Left cardiac atrium (tissue), 4 donors: Measurements from ENCODE around the gene USP34. TPM values are rescaled to one million over a fixed set of nuclear protein-coding genes. Genes with fewer than 3 reads are reported as not detected.

Experiments
- ATAC-seq, 2 donors: fragments of 200-7000 bp; cut with Tn5 transposase; one replicate each; pipeline ENCODE4 v1.9.1; 2020; ENCODE audit warnings: mild to moderate bottlenecking in 2 of 2, moderate library complexity in 2 of 2
- DNase-seq: peaks from one replicate; pipeline ENCODE4 v3.0.0-alpha.2; 2020
- intact Hi-C, 2 donors: fragments of 100-400 bp; cut with DNase I; formaldehyde crosslinking; loops; one replicate each; pipeline versions ENCODE4 v1.14.1 to v1.15.1; 2022 to 2023
- total RNA-seq, 2 donors: library from RNA; stranded (reverse); fragmentation: NEBNext Ultra II Directional; extraction: Animal tissue kit (Norgen Biotek cat#: 25700); gene quantifications; one replicate each; pipeline ENCODE4 v1.2.1, GENCODE V29; 2021
- donor health status: DM: no; HTN: yes; CAD: no.
- donor health status: DM: no; HTN: yes; CAD: no; lungs with severe emphysema.
- donor health status: DM: yes; HTN: yes; CAD: no.
- donor health status: Dilated cardiomyopathy.

Gene USP34
- total RNA-seq, 2 donors from 2014 or later = 44.1 to 60.4 TPM

DNA sequence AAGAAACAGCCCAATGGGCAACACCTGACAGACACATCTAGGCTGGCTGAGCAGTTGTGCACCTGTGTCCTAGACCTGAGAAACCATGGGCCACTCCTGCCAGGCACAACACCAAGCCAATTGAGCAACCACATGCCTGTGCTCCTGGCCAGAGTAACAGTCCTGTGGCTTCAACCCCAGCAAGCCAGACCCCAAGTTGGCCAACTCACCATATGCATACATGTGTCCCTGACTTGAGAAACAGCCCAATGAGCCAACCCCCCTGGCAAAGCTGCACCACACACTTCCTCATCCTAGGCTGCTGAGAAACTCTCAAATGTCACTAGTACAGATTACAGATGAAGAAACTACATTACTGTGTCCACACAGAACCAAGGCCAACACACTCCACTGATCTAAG, 36.6 kb downstream of the USP34 start:
- no peak for DNase-seq
- intact Hi-C loops = no loop called here
- ATAC-seq = peak in 1 of 2 donors; percentile 35

DNA sequence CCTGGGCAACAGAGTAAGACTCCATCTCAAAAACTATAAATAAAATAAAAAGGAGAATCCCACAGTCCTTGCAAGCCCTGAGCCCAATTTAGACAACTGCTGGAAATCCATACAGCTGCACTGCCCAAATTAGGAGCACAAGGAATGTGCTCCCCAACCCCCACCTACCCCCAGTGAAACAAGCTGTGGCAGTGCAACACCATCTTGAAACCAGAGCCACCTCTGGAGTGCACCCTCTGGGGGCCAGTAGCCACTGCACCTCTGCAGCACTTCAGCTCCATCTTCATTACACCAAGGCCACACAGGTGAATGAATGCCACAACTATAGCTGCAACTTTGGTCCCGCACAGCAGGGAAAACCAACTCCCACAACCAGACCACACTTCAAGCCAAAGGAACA, 37.3 kb downstream of the USP34 start:
- intact Hi-C loops = no loop called here
- ATAC-seq (peak; percentile 13 to 31), DNase-seq (no peak)

- ATAC-seq (no peak), DNase-seq (no peak)
- intact Hi-C loops = no loop called here
These were observed 37.9 kb downstream of the USP34 start for GRCh38 chr2:61432990-61433389.

DNA sequence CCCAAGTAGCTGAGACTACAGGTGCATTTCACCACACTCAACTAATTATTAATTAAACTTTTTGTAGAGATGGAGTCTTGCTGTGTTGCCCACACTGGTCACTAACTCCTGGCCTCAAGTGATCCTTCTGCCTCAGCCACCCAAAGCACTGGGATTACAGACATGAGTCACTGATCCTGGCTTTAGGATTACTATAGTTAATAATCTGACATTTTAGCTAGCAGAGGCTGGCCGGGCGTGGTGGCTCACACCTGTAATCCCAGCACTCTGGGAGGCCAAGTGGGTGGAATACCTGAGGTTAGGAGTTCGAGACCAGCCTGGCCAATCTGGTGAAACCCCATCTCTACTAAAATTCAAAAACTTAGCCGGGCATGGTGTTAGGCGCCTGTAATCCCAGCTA, 39.5 kb downstream of the USP34 start:
- intact Hi-C loops = no loop called here
- no peak for ATAC-seq
- no peak for DNase-seq

DNA sequence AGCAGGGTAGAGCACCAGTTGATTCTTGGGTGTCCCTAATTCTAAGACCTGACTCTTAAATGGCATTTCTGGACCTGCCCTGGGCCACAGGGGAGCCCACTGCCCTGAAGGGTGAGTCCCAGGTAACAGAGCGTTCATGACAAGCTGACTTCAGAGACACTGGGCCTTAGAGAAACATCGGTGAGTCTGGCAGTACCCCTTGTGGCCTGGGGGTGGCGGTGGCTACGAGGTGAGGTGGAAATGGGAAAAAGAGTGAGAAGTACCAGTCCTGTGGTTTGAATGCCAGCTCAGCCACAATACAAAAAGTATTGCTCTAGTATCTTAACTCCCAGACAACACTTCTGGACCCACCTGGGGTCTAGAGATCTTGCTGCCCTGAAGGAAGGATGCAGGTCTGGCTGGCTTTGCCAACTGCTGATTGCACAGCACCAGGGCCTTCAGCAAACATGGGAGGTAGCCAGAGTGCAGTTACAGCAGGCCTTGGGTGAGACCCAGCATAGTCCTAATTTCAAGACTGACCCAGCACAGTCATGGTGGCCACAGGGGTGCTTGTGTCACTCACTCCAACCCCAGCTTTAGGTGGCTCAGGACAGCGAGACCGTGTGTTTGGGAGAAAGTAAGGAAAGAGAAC, 44.5 kb downstream of the USP34 start:
- DNase-seq (peak; percentile 29), ATAC-seq (peak; percentile 48 to 71)
- intact Hi-C loops = no loop called here

DNA sequence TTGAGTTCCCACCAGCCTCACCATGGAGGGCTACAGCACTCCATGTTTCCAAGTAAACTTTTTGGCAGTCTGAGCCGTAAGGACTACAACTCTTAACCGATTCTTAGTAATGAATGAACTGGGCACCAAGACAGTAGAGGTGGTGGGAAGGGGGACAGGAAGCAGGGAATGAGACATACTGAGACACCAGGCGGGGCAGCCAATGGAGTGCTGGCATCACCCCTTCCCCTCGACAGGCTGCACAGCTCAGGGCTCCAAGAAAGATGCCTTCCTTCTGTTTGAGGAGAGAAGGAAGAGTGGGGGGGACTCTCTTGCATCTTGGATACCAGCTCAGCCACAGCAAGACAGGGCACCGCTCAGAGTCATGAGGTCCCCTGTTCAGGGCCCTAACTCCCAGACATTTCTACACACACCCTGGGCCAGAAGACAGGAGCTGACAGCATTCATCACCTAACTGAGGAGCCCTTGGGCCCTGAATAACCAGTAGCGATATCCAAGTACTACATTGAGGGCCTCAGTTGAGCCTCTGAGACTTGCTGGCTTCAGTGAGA, 45.2 kb downstream of the USP34 start:
- DNase-seq (no peak), ATAC-seq (peak in 1 of 2 donors; percentile 10)
- intact Hi-C loops = no loop called here

- intact Hi-C loops = no loop called here
- ATAC-seq = no peak
- no peak for DNase-seq
These were observed 47.2 kb downstream of the USP34 start for GRCh38 chr2:61423714-61424113.

DNA sequence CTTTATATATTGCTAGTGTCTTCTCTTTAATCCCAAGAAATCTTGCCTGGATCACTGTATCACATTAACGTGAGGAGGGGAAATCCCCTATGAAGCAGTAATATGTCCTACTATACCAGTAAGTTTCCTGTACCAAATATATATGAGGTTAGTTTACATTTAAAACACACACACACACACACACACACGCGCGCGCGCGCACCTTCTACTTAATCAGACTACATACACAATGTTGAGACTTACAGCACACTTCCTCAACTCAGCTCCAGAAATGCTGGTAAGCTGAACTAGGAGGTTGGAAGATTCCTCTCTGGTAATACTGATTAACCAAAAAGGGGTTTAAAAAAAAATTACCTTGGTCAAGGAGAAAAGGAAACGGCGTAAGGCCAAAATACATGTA, 49.3 kb downstream of the USP34 start:
- intact Hi-C loops = no loop called here
- ATAC-seq (no peak), DNase-seq (no peak)

GRCh38 chr2:61420991-61421544, 49.8 kb downstream of the USP34 start:
- DNase-seq (no peak), ATAC-seq (no peak)
- intact Hi-C loops = no loop called here

GRCh38 chr2:61419570-61419969, 51.3 kb downstream of the USP34 start:
- intact Hi-C loops = no loop called here
- DNase-seq = no peak
- ATAC-seq = no peak

- ATAC-seq (no peak), DNase-seq (no peak)
- intact Hi-C loops = no loop called here
These were observed 51.8 kb downstream of the USP34 start for GRCh38 chr2:61419129-61419528.

DNA sequence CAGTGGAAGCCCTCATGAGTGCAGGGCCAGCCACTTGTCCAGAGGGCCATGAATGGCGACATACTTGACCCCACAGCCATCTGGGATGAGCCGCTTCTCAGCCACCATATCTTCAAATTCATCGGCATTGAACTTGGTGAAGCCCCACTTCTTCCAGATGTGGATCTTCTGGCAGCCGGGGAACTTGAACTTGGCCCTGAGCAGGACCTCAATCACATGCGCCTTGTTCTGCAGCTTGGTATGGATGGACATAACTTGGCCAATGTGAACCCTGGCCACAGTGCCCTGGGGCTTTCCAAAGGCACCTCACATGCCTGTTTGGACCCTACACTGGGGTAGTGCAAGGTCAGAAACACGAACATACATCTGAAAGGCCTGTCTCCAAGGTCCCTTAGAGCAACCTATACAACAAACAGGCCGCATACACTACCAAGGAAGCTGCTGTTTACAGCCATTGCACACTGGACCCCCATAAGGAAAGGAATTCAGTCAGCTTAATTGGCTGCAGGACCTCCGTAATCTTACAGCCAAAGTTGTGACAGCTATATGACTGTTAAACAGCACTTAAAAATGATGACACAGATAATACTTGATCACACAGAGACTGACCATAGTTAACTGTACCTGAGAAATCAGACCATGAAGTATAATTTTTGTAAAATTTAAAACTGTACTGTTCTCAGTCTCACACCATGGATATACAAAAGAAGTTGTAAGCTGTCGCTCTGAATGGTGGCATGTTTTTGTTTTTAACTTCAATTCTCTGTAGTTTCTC, 53.8 kb downstream of the USP34 start:
- no peak for DNase-seq
- intact Hi-C loops = no loop called here
- ATAC-seq = no peak

DNA sequence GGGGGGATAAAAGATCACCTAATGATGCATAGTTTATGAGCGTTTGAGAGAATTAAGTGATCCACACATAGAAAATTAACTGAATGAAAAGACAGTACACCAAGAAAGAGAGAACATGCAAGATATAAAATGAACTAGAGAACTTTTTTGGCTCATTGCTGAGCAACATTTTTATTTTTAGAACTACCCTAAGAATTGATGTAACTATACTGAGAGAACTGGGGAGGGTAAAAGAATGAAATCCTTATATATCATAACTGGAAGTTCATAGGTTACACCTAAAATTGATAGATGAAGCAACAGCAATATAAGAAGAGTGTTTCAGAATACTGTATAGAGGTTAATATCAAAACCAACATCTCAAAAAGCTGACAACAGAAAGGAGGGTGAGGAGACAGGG, 55.6 kb downstream of the USP34 start:
- intact Hi-C loops = no loop called here
- ATAC-seq (no peak), DNase-seq (no peak)

GRCh38 chr2:61414674-61415073, 56.2 kb downstream of the USP34 start:
- no peak for ATAC-seq
- intact Hi-C loops = no loop called here
- no peak for DNase-seq

DNA sequence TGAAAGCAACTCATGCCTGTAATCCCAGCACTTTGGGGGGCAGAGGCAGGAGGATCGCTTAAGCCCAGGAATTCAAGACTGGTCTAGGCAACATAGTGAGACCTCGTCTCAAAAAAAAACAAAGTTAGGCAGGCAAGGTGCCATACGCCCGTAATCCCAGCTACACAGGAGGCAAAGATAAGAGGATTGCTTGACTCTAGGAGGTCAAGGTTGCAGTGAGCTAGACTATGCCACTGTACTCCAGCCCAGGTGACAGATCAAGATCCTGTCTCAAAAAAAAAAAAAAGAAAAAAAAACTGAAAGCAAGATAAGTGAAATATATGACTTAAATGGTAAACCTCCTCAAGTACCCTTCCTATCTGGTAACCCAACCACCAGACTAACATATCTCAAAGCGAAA, 59.8 kb downstream of the USP34 start:
- intact Hi-C loops = no loop called here
- DNase-seq (no peak), ATAC-seq (peak in 1 of 2 donors; percentile 17)

- DNase-seq (no peak), ATAC-seq (no peak)
- intact Hi-C loops = no loop called here
These were observed 60.7 kb downstream of the USP34 start for GRCh38 chr2:61410185-61410584.

DNA sequence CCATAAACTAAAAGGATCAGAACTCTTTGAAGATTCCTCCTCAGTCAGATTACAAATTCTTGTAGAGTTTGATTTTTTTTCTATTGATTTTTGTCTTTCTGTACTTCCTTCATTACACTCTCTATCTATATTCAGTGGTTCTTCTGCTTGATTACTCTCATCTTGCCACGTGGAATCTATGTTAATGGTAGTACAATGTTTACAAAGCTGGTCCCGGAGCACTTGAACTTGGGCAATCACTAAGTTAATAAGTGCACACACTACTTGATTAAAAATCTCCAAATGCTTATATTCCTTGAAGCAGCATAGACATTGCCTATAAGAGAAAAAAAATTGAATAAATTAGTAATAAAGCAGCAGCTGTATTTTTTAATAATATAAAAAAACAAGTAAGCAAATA, 65.1 kb downstream of the USP34 start:
- ATAC-seq (no peak), DNase-seq (no peak)
- intact Hi-C loops = no loop called here

GRCh38 chr2:61404438-61404837, 66.4 kb downstream of the USP34 start:
- intact Hi-C loops = no loop called here
- no peak for ATAC-seq
- no peak for DNase-seq

- intact Hi-C loops = no loop called here
- DNase-seq (no peak), ATAC-seq (no peak)
These were observed 72.5 kb downstream of the USP34 start for GRCh38 chr2:61398413-61398812.

DNA sequence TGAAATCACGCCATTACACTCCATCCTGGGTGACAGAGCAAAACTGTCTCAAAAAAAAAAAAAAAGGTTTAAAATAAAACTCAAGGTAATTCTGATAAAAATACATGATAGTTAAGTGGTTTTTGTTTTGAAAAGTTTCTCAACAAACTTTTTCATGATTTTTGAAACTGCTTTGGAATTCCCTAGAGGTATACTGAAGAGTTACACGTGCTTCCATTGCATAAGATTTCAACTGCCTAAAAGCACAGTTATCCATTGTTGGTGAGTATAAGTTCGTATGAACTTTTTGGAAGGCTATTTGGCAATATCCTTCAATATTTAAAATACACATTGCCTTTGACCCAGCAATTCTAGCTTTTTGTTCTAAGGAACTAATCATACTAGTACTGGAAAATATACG, 74.9 kb downstream of the USP34 start:
- intact Hi-C loops = no loop called here
- no peak for ATAC-seq

More for the DNA sequence above, 74.9 kb downstream of the USP34 start:
- no peak for DNase-seq
